ENCODE measurements around the gene BCL7A.

BCL7A gene

DNA sequence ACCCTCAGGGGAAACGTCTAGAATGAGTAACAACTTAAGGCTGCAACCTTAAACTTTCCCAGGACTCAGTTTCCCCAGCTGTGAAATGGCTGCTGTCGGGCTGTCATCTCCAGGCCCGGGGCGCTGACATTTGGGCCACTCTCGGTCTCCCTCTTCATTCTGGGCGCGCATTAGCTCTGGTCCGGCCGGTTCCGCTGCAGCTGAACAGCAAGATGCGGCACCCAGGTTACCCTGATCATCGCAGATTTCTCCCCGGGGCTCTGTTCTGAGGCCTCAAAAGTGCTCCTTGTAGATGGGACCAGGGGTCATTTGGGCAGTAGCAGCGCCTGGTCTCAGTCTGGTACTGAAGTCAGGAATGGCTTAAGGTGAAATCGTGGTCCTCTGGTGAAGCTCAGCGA, 890 bp upstream of the BCL7A start:
- H3K4me3 ChIP-seq (ENCODE audit: low read depth, low read length), result peak overlapping the region; percentile 51
- in situ Hi-C loops (cut with HindIII; ENCODE audit: low sequenced_read_pairs), result no loop called here
- no peak for DNase-seq (ENCODE audit: low read depth)
- TF ChIP-seq CTCF (IDR thresholded peaks at IDR 0.05; ENCODE audit: low read depth, low read length, missing control alignments), result no peak

- H3K4me3 ChIP-seq (ENCODE audit: low read depth, low read length), result peak overlapping the region; percentile 51
- DNase-seq (ENCODE audit: low read depth), result no peak
- in situ Hi-C loops (cut with HindIII; ENCODE audit: low sequenced_read_pairs), result no loop called here
- TF ChIP-seq CTCF (IDR thresholded peaks at IDR 0.05; ENCODE audit: low read depth, low read length, missing control alignments), result no peak
These were observed 377 bp upstream of the BCL7A start for GRCh38 chr12:122021193-122021821.

DNA sequence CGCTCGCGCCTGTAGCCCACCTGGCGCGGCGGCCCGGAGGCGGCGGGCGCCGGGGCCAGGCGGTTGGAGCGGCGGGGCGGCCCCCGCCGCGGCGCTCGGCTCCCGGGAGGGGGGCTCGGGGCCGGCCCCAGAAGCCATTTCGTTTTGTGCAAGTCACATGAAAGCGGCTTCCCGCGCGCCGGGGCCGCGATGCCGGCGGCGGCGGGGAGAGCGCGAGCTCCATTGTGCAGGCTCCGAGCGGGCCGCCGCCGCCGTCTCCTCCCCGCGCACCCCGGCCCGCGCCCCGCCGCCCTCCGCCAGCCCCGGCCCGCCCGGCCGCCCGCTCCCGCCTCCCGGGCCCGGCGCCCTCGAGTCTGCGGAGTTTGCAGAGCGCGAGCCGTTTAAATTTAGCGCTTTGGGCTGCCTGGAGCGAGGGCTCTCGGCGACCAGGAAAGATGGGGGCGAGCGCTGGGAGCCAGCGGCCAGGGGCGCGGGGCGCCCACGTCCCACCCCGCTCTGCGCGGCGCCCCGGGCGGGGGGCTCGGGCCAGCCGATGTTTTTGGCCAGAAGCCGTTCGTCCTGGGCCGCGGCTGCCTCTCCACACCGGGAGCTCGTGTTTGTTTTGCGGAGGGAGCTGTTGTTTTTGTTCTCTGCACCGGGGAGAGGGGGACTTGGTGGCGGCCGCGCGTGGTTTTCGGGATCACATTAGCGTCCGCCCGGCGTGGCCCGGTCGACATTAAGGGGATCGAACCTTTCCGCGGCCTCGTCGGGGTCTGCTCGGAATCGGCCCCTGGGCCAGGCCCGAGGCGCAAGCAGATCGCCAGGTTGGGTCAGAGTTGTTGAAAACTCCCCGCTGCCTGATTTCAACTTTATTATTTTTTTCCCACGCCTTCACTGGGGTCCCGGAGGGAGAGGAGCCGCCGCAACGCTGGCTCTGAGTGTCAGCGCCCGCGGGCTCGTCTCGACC, 982 bp downstream of the BCL7A start:
- H3K4me3 ChIP-seq (ENCODE audit: low read depth, low read length), result peak overlapping the region; percentile 51
- in situ Hi-C loops (cut with HindIII; ENCODE audit: low sequenced_read_pairs), result no loop called here
- no peak for DNase-seq (ENCODE audit: low read depth)
- no peak for TF ChIP-seq CTCF (IDR thresholded peaks at IDR 0.05; ENCODE audit: low read depth, low read length, missing control alignments)

GRCh38 chr12:122023339-122024131, 1.9 kb downstream of the BCL7A start:
- peak; percentile 34 for DNase-seq (ENCODE audit: low read depth)
- in situ Hi-C loops (cut with HindIII; ENCODE audit: low sequenced_read_pairs), result no loop called here
- TF ChIP-seq CTCF (IDR thresholded peaks at IDR 0.05; ENCODE audit: low read depth, low read length, missing control alignments), result no peak
- H3K4me3 ChIP-seq (ENCODE audit: low read depth, low read length), result peak overlapping the region; percentile 51

GRCh38 chr12:122024132-122024785, 2.6 kb downstream of the BCL7A start:
- in situ Hi-C loops (cut with HindIII; ENCODE audit: low sequenced_read_pairs), result no loop called here
- no peak for TF ChIP-seq CTCF (IDR thresholded peaks at IDR 0.05; ENCODE audit: low read depth, low read length, missing control alignments)
- peak overlapping the region; percentile 51 for H3K4me3 ChIP-seq (ENCODE audit: low read depth, low read length)
- DNase-seq (ENCODE audit: low read depth), result no peak

Measured in astrocyte of the cerebellum (primary cell).